Measurements from ENCODE around the gene ZBTB47.

DNA sequence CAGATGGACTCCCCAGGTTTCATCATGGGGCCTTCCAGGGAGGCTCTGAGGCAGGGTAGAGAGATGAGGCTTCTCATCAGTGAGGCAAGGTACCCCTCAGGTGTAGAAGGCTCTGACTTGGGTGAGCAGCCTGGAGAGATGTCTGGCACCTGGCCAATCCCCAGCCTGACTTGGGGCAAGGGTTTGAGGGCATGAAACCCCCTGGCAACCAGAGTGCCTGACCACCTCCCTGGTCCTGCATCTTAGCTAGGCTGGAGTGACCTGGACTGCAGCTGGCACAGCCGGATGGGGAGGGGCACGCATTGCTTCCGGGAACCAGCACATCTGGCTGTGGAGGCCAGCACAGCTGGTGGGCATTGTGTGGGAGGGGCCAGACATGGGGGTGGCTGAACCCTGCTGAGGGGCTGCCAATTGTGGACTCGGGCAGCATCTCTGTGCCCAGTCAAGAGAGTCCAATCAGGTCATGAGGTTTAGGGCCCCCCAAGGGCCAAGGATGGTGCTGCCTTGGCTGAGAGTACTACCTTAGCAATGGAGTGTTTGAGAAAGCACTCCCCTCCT lies 1.9 kb downstream of the ZBTB47 start:
- TF ChIP-seq, protein P1, sequence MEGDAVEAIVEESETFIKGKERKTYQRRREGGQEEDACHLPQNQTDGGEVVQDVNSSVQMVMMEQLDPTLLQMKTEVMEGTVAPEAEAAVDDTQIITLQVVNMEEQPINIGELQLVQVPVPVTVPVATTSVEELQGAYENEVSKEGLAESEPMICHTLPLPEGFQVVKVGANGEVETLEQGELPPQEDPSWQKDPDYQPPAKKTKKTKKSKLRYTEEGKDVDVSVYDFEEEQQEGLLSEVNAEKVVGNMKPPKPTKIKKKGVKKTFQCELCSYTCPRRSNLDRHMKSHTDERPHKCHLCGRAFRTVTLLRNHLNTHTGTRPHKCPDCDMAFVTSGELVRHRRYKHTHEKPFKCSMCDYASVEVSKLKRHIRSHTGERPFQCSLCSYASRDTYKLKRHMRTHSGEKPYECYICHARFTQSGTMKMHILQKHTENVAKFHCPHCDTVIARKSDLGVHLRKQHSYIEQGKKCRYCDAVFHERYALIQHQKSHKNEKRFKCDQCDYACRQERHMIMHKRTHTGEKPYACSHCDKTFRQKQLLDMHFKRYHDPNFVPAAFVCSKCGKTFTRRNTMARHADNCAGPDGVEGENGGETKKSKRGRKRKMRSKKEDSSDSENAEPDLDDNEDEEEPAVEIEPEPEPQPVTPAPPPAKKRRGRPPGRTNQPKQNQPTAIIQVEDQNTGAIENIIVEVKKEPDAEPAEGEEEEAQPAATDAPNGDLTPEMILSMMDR (IDR thresholded peaks at IDR 0.05; ENCODE audit: low read depth, low read length), result no peak
- TF ChIP-seq MYC (IDR thresholded peaks at IDR 0.05; ENCODE audit: low read depth, low read length), result no peak
- TF ChIP-seq, protein P2, sequence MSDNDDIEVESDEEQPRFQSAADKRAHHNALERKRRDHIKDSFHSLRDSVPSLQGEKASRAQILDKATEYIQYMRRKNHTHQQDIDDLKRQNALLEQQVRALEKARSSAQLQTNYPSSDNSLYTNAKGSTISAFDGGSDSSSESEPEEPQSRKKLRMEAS (IDR thresholded peaks at IDR 0.05; ENCODE audit: low read depth, low read length), result no peak

Data from NB4 (cell line).